Mucosa of stomach (tissue), 1 donor: ENCODE measurements around the gene ATP1B1.

Experiments
- H3K27me3 ChIP-seq: one replicate; pipeline ENCODE4 v1.7.0; 2013; ENCODE audit warnings: mild to moderate bottlenecking, low read length; ENCODE audit not compliant: control insufficient read depth, insufficient read depth
- H3K36me3 ChIP-seq: one replicate; pipeline ENCODE4 v1.7.0; 2013; ENCODE audit warnings: low read length; ENCODE audit not compliant: control insufficient read depth, insufficient read depth
- H3K4me1 ChIP-seq: one replicate; pipeline ENCODE4 v1.7.0; 2013; ENCODE audit warnings: mild to moderate bottlenecking, low read length; ENCODE audit not compliant: control insufficient read depth, insufficient read depth
- H3K4me3 ChIP-seq: one replicate; pipeline ENCODE4 v1.7.0; 2013; ENCODE audit warnings: low read length
- H3K9ac ChIP-seq: one replicate; pipeline ENCODE4 v1.7.0; 2013; ENCODE audit warnings: mild to moderate bottlenecking, low read length, moderate library complexity
- H3K9me3 ChIP-seq: one replicate; pipeline ENCODE4 v1.7.0; 2013; ENCODE audit warnings: mild to moderate bottlenecking, low read length, moderate library complexity; ENCODE audit not compliant: control insufficient read depth
- donor health status: Pancreatic carcinoma.

The ATP1B1 gene

GRCh38 chr1:169106095-169106920 lies at the start of gene ATP1B1:
ATP1B1 (plus strand) TSS chr1:169106690; CDS start chr1:169106830, 140 bp downstream.
- Histone ChIP-seq H3K27me3 (no peaks in the 10 kb centered on the region), H3K9me3 (no peaks in the 10 kb centered on the region), H3K9ac (peak within 1 kb of the TSS; percentile 95), H3K36me3 (no peaks in the 10 kb centered on the region), H3K4me3 (peak within 1 kb of the TSS; percentile 96), H3K4me1 (peaks cover 36% of the 10 kb centered on the region)

- no peaks in the 10 kb centered on the region for H3K36me3 ChIP-seq
- H3K4me3 ChIP-seq: no peak overlapping the region
- peaks cover 15% of the 10 kb centered on the region for H3K4me1 ChIP-seq
- H3K9me3 ChIP-seq: no peaks in the 10 kb centered on the region
- no peak overlapping the region for H3K9ac ChIP-seq
- H3K27me3 ChIP-seq: no peaks in the 10 kb centered on the region
These were observed 47.1 kb upstream of the ATP1B1 start for GRCh38 chr1:169059421-169059820.

- Histone ChIP-seq H3K36me3 (no peaks in the 10 kb centered on the region), H3K4me1 (peaks cover 15% of the 10 kb centered on the region), H3K9ac (no peak overlapping the region), H3K27me3 (no peaks in the 10 kb centered on the region), H3K9me3 (no peaks in the 10 kb centered on the region), H3K4me3 (no peak overlapping the region)
These were observed 46.3 kb upstream of the ATP1B1 start for GRCh38 chr1:169060043-169060722.

GRCh38 chr1:169060919-169061639 lies 45.4 kb upstream of the ATP1B1 start:
- Histone ChIP-seq H3K9me3 (no peaks in the 10 kb centered on the region), H3K36me3 (no peaks in the 10 kb centered on the region), H3K27me3 (no peaks in the 10 kb centered on the region), H3K9ac (no peak overlapping the region), H3K4me3 (no peak overlapping the region), H3K4me1 (peaks cover 15% of the 10 kb centered on the region)

GRCh38 chr1:169062152-169062551 lies 44.3 kb upstream of the ATP1B1 start:
- peaks cover 15% of the 10 kb centered on the region for H3K4me1 ChIP-seq
- no peak overlapping the region for H3K4me3 ChIP-seq
- no peaks in the 10 kb centered on the region for H3K9me3 ChIP-seq
- no peaks in the 10 kb centered on the region for H3K27me3 ChIP-seq
- no peak overlapping the region for H3K9ac ChIP-seq
- H3K36me3 ChIP-seq: no peaks in the 10 kb centered on the region

- Histone ChIP-seq H3K9ac (no peak overlapping the region), H3K4me3 (no peak overlapping the region), H3K27me3 (no peaks in the 10 kb centered on the region), H3K9me3 (no peaks in the 10 kb centered on the region), H3K36me3 (no peaks in the 10 kb centered on the region), H3K4me1 (peaks cover 10% of the 10 kb centered on the region)
These were observed 42.4 kb upstream of the ATP1B1 start for GRCh38 chr1:169064103-169064502.

GRCh38 chr1:169070547-169070946 lies 35.9 kb upstream of the ATP1B1 start:
- H3K9me3 ChIP-seq: no peaks in the 10 kb centered on the region
- no peak overlapping the region for H3K9ac ChIP-seq
- H3K4me1 ChIP-seq: peaks cover 16% of the 10 kb centered on the region
- no peaks in the 10 kb centered on the region for H3K27me3 ChIP-seq
- H3K4me3 ChIP-seq: no peak overlapping the region
- no peaks in the 10 kb centered on the region for H3K36me3 ChIP-seq

GRCh38 chr1:169070958-169071357 lies 35.5 kb upstream of the ATP1B1 start:
- H3K4me1 ChIP-seq: peaks cover 16% of the 10 kb centered on the region
- no peak overlapping the region for H3K9ac ChIP-seq
- H3K27me3 ChIP-seq: no peaks in the 10 kb centered on the region
- H3K36me3 ChIP-seq: no peaks in the 10 kb centered on the region
- H3K4me3 ChIP-seq: no peak overlapping the region
- no peaks in the 10 kb centered on the region for H3K9me3 ChIP-seq

GRCh38 chr1:169072945-169073725 lies 33.4 kb upstream of the ATP1B1 start:
- Histone ChIP-seq H3K4me1 (peaks cover 16% of the 10 kb centered on the region), H3K9me3 (no peaks in the 10 kb centered on the region), H3K36me3 (no peaks in the 10 kb centered on the region), H3K27me3 (no peaks in the 10 kb centered on the region), H3K9ac (no peak overlapping the region), H3K4me3 (no peak overlapping the region)

GRCh38 chr1:169078163-169078883 lies 28.2 kb upstream of the ATP1B1 start:
- H3K9me3 ChIP-seq: no peaks in the 10 kb centered on the region
- H3K9ac ChIP-seq: no peak overlapping the region
- no peak overlapping the region for H3K4me3 ChIP-seq
- H3K27me3 ChIP-seq: no peaks in the 10 kb centered on the region
- peaks cover 6% of the 10 kb centered on the region for H3K4me1 ChIP-seq
- H3K36me3 ChIP-seq: no peaks in the 10 kb centered on the region

- Histone ChIP-seq H3K9ac (no peak overlapping the region), H3K4me3 (no peak overlapping the region), H3K36me3 (no peaks in the 10 kb centered on the region), H3K9me3 (no peaks in the 10 kb centered on the region), H3K27me3 (no peaks in the 10 kb centered on the region), H3K4me1 (peaks cover 2% of the 10 kb centered on the region)
These were observed 24.9 kb upstream of the ATP1B1 start for GRCh38 chr1:169081503-169082123.
